ENCODE results near the gene SYCP2. TPM values are rescaled to one million over a fixed set of nuclear protein-coding genes. Genes with fewer than 3 reads are reported as not detected.

The SYCP2 gene
- total RNA-seq, 1 donor from 2014 or later = 1.2 TPM

GRCh38 chr20:59832406-59833363 lies 100.8 kb downstream of the SYCP2 start:
- TF ChIP-seq CTCF (conservative IDR thresholded peaks at IDR 0.05; ENCODE audit: low read depth, low read length) = no peak
- no peak for DNase-seq (ENCODE audit: low read depth)
- no peak overlapping the region for H3K4me3 ChIP-seq (ENCODE audit: low read depth, low read length)

GRCh38 chr20:59831916-59832270 lies 101.5 kb downstream of the SYCP2 start:
- no peak overlapping the region for H3K4me3 ChIP-seq (ENCODE audit: low read depth, low read length)
- no peak for DNase-seq (ENCODE audit: low read depth)
- no peak for TF ChIP-seq CTCF (conservative IDR thresholded peaks at IDR 0.05; ENCODE audit: low read depth, low read length)

- no peak for TF ChIP-seq CTCF (conservative IDR thresholded peaks at IDR 0.05; ENCODE audit: low read depth, low read length)
- no peak for DNase-seq (ENCODE audit: low read depth)
- no peak overlapping the region for H3K4me3 ChIP-seq (ENCODE audit: low read depth, low read length)
Measured at GRCh38 chr20:59831024-59831915, 102.2 kb downstream of the SYCP2 start.

- H3K4me3 ChIP-seq (ENCODE audit: low read depth, low read length) = no peak overlapping the region
- no peak for TF ChIP-seq CTCF (conservative IDR thresholded peaks at IDR 0.05; ENCODE audit: low read depth, low read length)
- no peak for DNase-seq (ENCODE audit: low read depth)
Measured at GRCh38 chr20:59830665-59831023, 102.8 kb downstream of the SYCP2 start.

- no peak for TF ChIP-seq CTCF (conservative IDR thresholded peaks at IDR 0.05; ENCODE audit: low read depth, low read length)
- H3K4me3 ChIP-seq (ENCODE audit: low read depth, low read length) = no peak overlapping the region
- no peak for DNase-seq (ENCODE audit: low read depth)
Measured at GRCh38 chr20:59829786-59830664, 103.4 kb downstream of the SYCP2 start.

- no peak for TF ChIP-seq CTCF (conservative IDR thresholded peaks at IDR 0.05; ENCODE audit: low read depth, low read length)
- no peak for DNase-seq (ENCODE audit: low read depth)
- H3K4me3 ChIP-seq (ENCODE audit: low read depth, low read length) = no peak overlapping the region
Measured at GRCh38 chr20:59829054-59829785, 104.2 kb downstream of the SYCP2 start.

All from epithelial cell of proximal tubule (primary cell).